ENCODE measurements around the gene ERAL1. TPM values are rescaled to one million over a fixed set of nuclear protein-coding genes. Genes with fewer than 3 reads are reported as not detected.

ERAL1 gene
- total and polyA plus RNA-seq, 2 of the 4 experiments (the other 2 are of a cell fraction), result 34.1 to 62.3 TPM

GRCh38 chr17:28861393-28862203 lies 6.8 kb downstream of the ERAL1 start:
- H3K36me3 ChIP-seq (ENCODE audit: control insufficient read depth, insufficient read depth, low read length), result peaks cover 23% of the 10 kb centered on the region
- ChIA-PET CTCF (no interaction called here), POLR2A (ENCODE audit: unreplicated experiment) (no interaction called here)
- H3K79me1 ChIP-seq (ENCODE audit: low read depth in 1 of 2, low read length in 2 of 2), result no peaks in the 10 kb centered on the region; a peak in 1 of 4 replicates
- no peak overlapping the region for H3K27ac ChIP-seq (ENCODE audit: insufficient read depth, low read length)
- H3K4me1 ChIP-seq (ENCODE audit: control insufficient read depth, insufficient read depth, low read length), result no peaks in the 10 kb centered on the region
- H4K5ac ChIP-seq (ENCODE audit: low read depth, low read length), result no peak overlapping the region
- H2AK9ac ChIP-seq (replicated peaks; ENCODE audit: low read depth, low read length, poor library complexity), result no peak overlapping the region
- in situ Hi-C loops (cut with MboI; ENCODE audit: low sequenced_read_pairs), result no loop called here
- H3K18ac ChIP-seq (ENCODE audit: low read depth, low read length), result no peak overlapping the region
- H3K9me3 ChIP-seq (ENCODE audit: control insufficient read depth, insufficient read depth, low read length), result no peaks in the 10 kb centered on the region
- no peak overlapping the region for H2AK5ac ChIP-seq (ENCODE audit: low read depth, low read length)
- no peak overlapping the region for H4K8ac ChIP-seq (ENCODE audit: low read depth in 2 of 2, low read length in 2 of 2)
- H3K56ac ChIP-seq (ENCODE audit: extremely low read depth, insufficient read depth, low read length), result no peak overlapping the region
- no peaks in the 10 kb centered on the region for H3K27me3 ChIP-seq (ENCODE audit: control insufficient read depth, insufficient read depth, low read length)
- no peaks in the 10 kb centered on the region for H4K20me1 ChIP-seq (ENCODE audit: insufficient read depth, low read length)
- no peaks in the 10 kb centered on the region for H3K9me1 ChIP-seq (ENCODE audit: insufficient read depth, low read length)
- 37% methylated on average over 2 of the region's 8 CpGs; no CpG with 5 or more reads in 1 of the 2 experiments for WGBS, 2 experiments (ENCODE audit: extremely low coverage in 2 of 2, insufficient read length in 1 of 2)
- no peak overlapping the region for H3K14ac ChIP-seq (replicated peaks; ENCODE audit: low read depth, low read length)
- no peak for ATAC-seq (ENCODE audit: low read depth)
- H2AFZ ChIP-seq (replicated peaks; ENCODE audit: low read length, poor library complexity), result no peak overlapping the region
- H3K4me2 ChIP-seq (ENCODE audit: low read depth, low read length), result no peak overlapping the region
- dilution Hi-C loops (cut with HindIII; ENCODE audit: low sequenced_read_pairs, unreplicated experiment), result no loop called here
- no peak overlapping the region for H3K9ac ChIP-seq (ENCODE audit: low read depth, low read length)
- no peak overlapping the region for H3K23ac ChIP-seq (ENCODE audit: low read depth, low read length)
- no peak overlapping the region for H4K91ac ChIP-seq (ENCODE audit: insufficient read depth, low read depth, low read length)
- DNase-seq, result no peak
- H3K4me3 ChIP-seq (ENCODE audit: insufficient read depth, low read depth, low read length), result no peak overlapping the region
- no peak overlapping the region for H2BK15ac ChIP-seq (ENCODE audit: low read depth, low read length)
- H2BK20ac ChIP-seq (ENCODE audit: low read depth, low read length), result no peak overlapping the region
- H2BK120ac ChIP-seq (ENCODE audit: low read depth, low read length), result no peak overlapping the region
- BruUV-seq (replicated peaks), result no TSS peak
- intact Hi-C loops (cut with micrococcal nuclease), result no loop called here
- TF ChIP-seq SMC3 (IDR thresholded peaks at IDR 0.05; ENCODE audit: low read depth, low read length) (no peak), CEBPB (IDR thresholded peaks at IDR 0.05; ENCODE audit: low read depth, low read length) (no peak), POLR2A (IDR thresholded peaks at IDR 0.05; ENCODE audit: low read depth, low read length) (no peak), CTCF (conservative IDR thresholded peaks at IDR 0.05; ENCODE audit: low read depth, low read length) (no peak), RCOR1 (IDR thresholded peaks at IDR 0.05; ENCODE audit: insufficient replicate concordance, low read length) (no peak), RAD21 (IDR thresholded peaks at IDR 0.05; ENCODE audit: low read length) (no peak), RFX5 (IDR thresholded peaks at IDR 0.05; ENCODE audit: low read depth, low read length) (no peak), NFE2L2 (IDR thresholded peaks at IDR 0.05; ENCODE audit: low read depth, low read length) (no peak), MXI1 (IDR thresholded peaks at IDR 0.05; ENCODE audit: borderline replicate concordance, low read depth, low read length) (no peak), MAFK (IDR thresholded peaks at IDR 0.05; ENCODE audit: low read depth, low read length) (no peak), MAZ (IDR thresholded peaks at IDR 0.05; ENCODE audit: borderline replicate concordance, low read depth, low read length) (no peak), CHD1 (IDR thresholded peaks at IDR 0.05; ENCODE audit: low read depth, low read length) (no peak), FOS (IDR thresholded peaks at IDR 0.05; ENCODE audit: low read depth, low read length) (no peak), BHLHE40 (IDR thresholded peaks at IDR 0.05; ENCODE audit: low read depth, low read length) (no peak)
- TF ChIP-seq, protein P1, sequence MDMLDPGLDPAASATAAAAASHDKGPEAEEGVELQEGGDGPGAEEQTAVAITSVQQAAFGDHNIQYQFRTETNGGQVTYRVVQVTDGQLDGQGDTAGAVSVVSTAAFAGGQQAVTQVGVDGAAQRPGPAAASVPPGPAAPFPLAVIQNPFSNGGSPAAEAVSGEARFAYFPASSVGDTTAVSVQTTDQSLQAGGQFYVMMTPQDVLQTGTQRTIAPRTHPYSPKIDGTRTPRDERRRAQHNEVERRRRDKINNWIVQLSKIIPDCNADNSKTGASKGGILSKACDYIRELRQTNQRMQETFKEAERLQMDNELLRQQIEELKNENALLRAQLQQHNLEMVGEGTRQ (IDR thresholded peaks at IDR 0.05; ENCODE audit: low read depth, low read length), result no peak
- TF ChIP-seq, protein P2, sequence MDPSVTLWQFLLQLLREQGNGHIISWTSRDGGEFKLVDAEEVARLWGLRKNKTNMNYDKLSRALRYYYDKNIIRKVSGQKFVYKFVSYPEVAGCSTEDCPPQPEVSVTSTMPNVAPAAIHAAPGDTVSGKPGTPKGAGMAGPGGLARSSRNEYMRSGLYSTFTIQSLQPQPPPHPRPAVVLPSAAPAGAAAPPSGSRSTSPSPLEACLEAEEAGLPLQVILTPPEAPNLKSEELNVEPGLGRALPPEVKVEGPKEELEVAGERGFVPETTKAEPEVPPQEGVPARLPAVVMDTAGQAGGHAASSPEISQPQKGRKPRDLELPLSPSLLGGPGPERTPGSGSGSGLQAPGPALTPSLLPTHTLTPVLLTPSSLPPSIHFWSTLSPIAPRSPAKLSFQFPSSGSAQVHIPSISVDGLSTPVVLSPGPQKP (IDR thresholded peaks at IDR 0.05; ENCODE audit: borderline replicate concordance, low read depth, low read length), result no peak
- H2BK5ac ChIP-seq (ENCODE audit: low read depth, low read length, poor library complexity, severe bottlenecking), result no peak overlapping the region
- no peak overlapping the region for H3K4ac ChIP-seq (ENCODE audit: low read depth, low read length)
